ENCODE results near the gene NR2F2. TPM values are rescaled to one million over a fixed set of nuclear protein-coding genes. Genes with fewer than 3 reads are reported as not detected.
A peak's percentile ranks its signal among the peaks of the same experiment; 100 is the strongest.

NR2F2 gene
- total RNA-seq, 1 donor from 2014 or later: 39.8 TPM

- TF ChIP-seq POLR2A (IDR thresholded peaks at IDR 0.05) (no peak), POLR2AphosphoS5 (IDR thresholded peaks at IDR 0.05; ENCODE audit: insufficient read depth in 1 of 2, low read depth in 1 of 2) (no peak), CTCF (IDR thresholded peaks at IDR 0.05) (no peak)
- H3K9me3 ChIP-seq: no peaks in the 10 kb centered on the region
- intact Hi-C loops (cut with DNase I): loop anchor here (5.0 kb wide), 1 partner anchor 534 kb away; no protein-coding TSS in a partner anchor
- H3K4me1 ChIP-seq: peaks cover 56% of the 10 kb centered on the region
- H3K4me3 ChIP-seq: peak overlapping the region; percentile 59 to 68
- H3K36me3 ChIP-seq: no peaks in the 10 kb centered on the region
- peak in 1 of 2 donors; percentile 84 for DNase-seq (ENCODE audit: extremely low spot score in 2 of 2)
- H3K27me3 ChIP-seq: no peaks in the 10 kb centered on the region
- H3K27ac ChIP-seq: peak overlapping the region; percentile 99
Observed at GRCh38 chr15:96358001-96358801, 27.7 kb downstream of the NR2F2 start.

- H3K27ac ChIP-seq: peak overlapping the region; percentile 99
- peaks cover 56% of the 10 kb centered on the region for H3K4me1 ChIP-seq
- intact Hi-C loops (cut with DNase I): loop anchor here (5.0 kb wide), 1 partner anchor 533 kb away; no protein-coding TSS in a partner anchor
Observed at GRCh38 chr15:96358821-96359615, 28.5 kb downstream of the NR2F2 start.

GRCh38 chr15:96359616-96360521, 29.4 kb downstream of the NR2F2 start:
- Histone ChIP-seq H3K27me3 (no peaks in the 10 kb centered on the region), H3K9me3 (no peaks in the 10 kb centered on the region), H3K4me3 (peak overlapping the region; percentile 49 to 70), H3K27ac (peak overlapping the region; percentile 99), H3K4me1 (peaks cover 56% of the 10 kb centered on the region), H3K36me3 (no peaks in the 10 kb centered on the region)
- intact Hi-C loops (cut with DNase I): loop anchor here (5.0 kb wide), 1 partner anchor 532 kb away; no protein-coding TSS in a partner anchor
- TF ChIP-seq POLR2AphosphoS5 (IDR thresholded peaks at IDR 0.05; ENCODE audit: insufficient read depth in 1 of 2, low read depth in 1 of 2) (peak in 1 of 2 donors; percentile 59), POLR2A (IDR thresholded peaks at IDR 0.05) (no peak), CTCF (IDR thresholded peaks at IDR 0.05) (no peak)
- no peak for DNase-seq (ENCODE audit: extremely low spot score in 2 of 2)

More at GRCh38 chr15:96358821-96359615, 28.5 kb downstream of the NR2F2 start:
- H3K9me3 ChIP-seq: no peaks in the 10 kb centered on the region
- no peak for DNase-seq (ENCODE audit: extremely low spot score in 2 of 2)
- no peaks in the 10 kb centered on the region for H3K27me3 ChIP-seq
- no peaks in the 10 kb centered on the region for H3K36me3 ChIP-seq
- no peak for TF ChIP-seq CTCF (IDR thresholded peaks at IDR 0.05)
- no peak for TF ChIP-seq POLR2AphosphoS5 (IDR thresholded peaks at IDR 0.05; ENCODE audit: insufficient read depth in 1 of 2, low read depth in 1 of 2)
- no peak for TF ChIP-seq POLR2A (IDR thresholded peaks at IDR 0.05)
- peak overlapping the region; percentile 49 to 70 for H3K4me3 ChIP-seq

GRCh38 chr15:96360581-96361308, 30.2 kb downstream of the NR2F2 start:
- TF ChIP-seq CTCF (IDR thresholded peaks at IDR 0.05) (no peak), POLR2A (IDR thresholded peaks at IDR 0.05) (no peak), POLR2AphosphoS5 (IDR thresholded peaks at IDR 0.05; ENCODE audit: insufficient read depth in 1 of 2, low read depth in 1 of 2) (no peak)

More at GRCh38 chr15:96360581-96361308, 30.2 kb downstream of the NR2F2 start:
- peak overlapping the region; percentile 99 for H3K27ac ChIP-seq
- no peak for DNase-seq (ENCODE audit: extremely low spot score in 2 of 2)
- H3K4me1 ChIP-seq: peaks cover 49% of the 10 kb centered on the region
- H3K4me3 ChIP-seq: peak overlapping the region; percentile 49 to 70
- intact Hi-C loops (cut with DNase I): no loop called here
- H3K36me3 ChIP-seq: no peaks in the 10 kb centered on the region
- no peaks in the 10 kb centered on the region for H3K27me3 ChIP-seq
- H3K9me3 ChIP-seq: no peaks in the 10 kb centered on the region

Data from vagina (tissue), 2 donors.